SK-N-SH (cell line): ENCODE data around the gene CLASP1. TPM values are rescaled to one million over a fixed set of nuclear protein-coding genes. Genes with fewer than 3 reads are reported as not detected.

ENCODE experiments used
- CTCF ChIA-PET: fragments of 300-600, 350-600 bp; formaldehyde crosslinking; extraction: SDS; loops from one replicate; lab custom pipeline; 2021; lab: Yijun Ruan, JAX
- POLR2A ChIA-PET: fragments of 350-600 bp; sonication (Branson Sonifier 250); formaldehyde crosslinking; extraction: SDS; loops from one replicate; lab custom pipeline; 2020; ENCODE audit warnings: antibody characterized with exemption, inconsistent platforms; lab: Yijun Ruan, JAX
- DNase-seq: peaks from one replicate; pipeline ENCODE4 v3.0.0; 2012
- H2AFZ ChIP-seq: fragments of 200-600 bp; sonication (generic); 2 replicates; pipeline ENCODE4 v1.8.1; 2016; ENCODE audit warnings: antibody characterized with exemption, mild to moderate bottlenecking, low read depth
- H3F3A ChIP-seq: fragments of 200-600 bp; sonication (generic); replicated peaks from 2 replicates; pipeline ENCODE3; 2016; ENCODE audit warnings: antibody characterized with exemption, mild to moderate bottlenecking; ENCODE audit not compliant: insufficient read depth
- H3K27ac ChIP-seq, 2 experiments: fragments of 200-500 bp in 1 of 2; fragments of 200-600 bp in 1 of 2; sonication (Bioruptor generic) in 1 of 2; sonication (generic), shearing (Covaris generic) in 1 of 2; 2 replicates each; pipeline versions ENCODE4 v1.5.1 to v1.6.1; 2014 to 2016; ENCODE audit warnings: low read depth in 2 of 2, inconsistent platforms in 1 of 2, low read length in 1 of 2, mild to moderate bottlenecking in 1 of 2, mixed read lengths in 1 of 2
- H3K27me3 ChIP-seq: fragments of 200-600 bp; sonication (generic), shearing (Covaris generic); 2 replicates; pipeline ENCODE4 v1.6.1; 2016; ENCODE audit warnings: mixed run types; ENCODE audit not compliant: insufficient read depth
- H3K36me3 ChIP-seq, 2 experiments: fragments of 200-500 bp in 1 of 2; fragments of 200-600 bp in 1 of 2; sonication (Bioruptor generic) in 1 of 2; sonication (generic) in 1 of 2; replicated peaks in 1 of 2; 2 replicates each; pipeline versions ENCODE3 to v1.5.1; 2014 to 2016; ENCODE audit warnings: low read length in 1 of 2, mild to moderate bottlenecking in 1 of 2; ENCODE audit not compliant: insufficient read depth in 2 of 2, control insufficient read depth in 1 of 2
- H3K4me1 ChIP-seq, 2 experiments: fragments of 200-500 bp in 1 of 2; fragments of 200-600 bp in 1 of 2; sonication (Bioruptor generic) in 1 of 2; sonication (generic), shearing (Covaris generic) in 1 of 2; 2 replicates each; pipeline versions ENCODE4 v1.5.1 to v1.6.1; 2014 to 2016; ENCODE audit warnings: low read depth in 1 of 2, low read length in 1 of 2, mixed run types in 1 of 2; ENCODE audit not compliant: insufficient read depth in 2 of 2, control insufficient read depth in 1 of 2
- H3K4me2 ChIP-seq: fragments of 200-600 bp; sonication (generic), shearing (Covaris generic); 2 replicates; pipeline ENCODE4 v1.6.1; 2017; ENCODE audit warnings: mixed run types
- H3K4me3 ChIP-seq, 2 experiments: fragments of 200-500 bp in 1 of 2; fragments of 200-600 bp in 1 of 2; sonication (Bioruptor generic) in 1 of 2; sonication (generic), shearing (Covaris generic) in 1 of 2; 2 replicates each; pipeline versions ENCODE4 v1.5.1 to v1.8.1; 2014 to 2016; ENCODE audit warnings: low read depth in 2 of 2, inconsistent platforms in 1 of 2, low read length in 1 of 2, mild to moderate bottlenecking in 1 of 2, mixed read lengths in 1 of 2, moderate library complexity in 1 of 2
- H3K79me2 ChIP-seq: fragments of 200-600 bp; sonication (generic); 2 replicates; pipeline ENCODE4 v1.8.1; 2017; ENCODE audit warnings: mild to moderate bottlenecking; ENCODE audit not compliant: insufficient read depth
- H3K9ac ChIP-seq: fragments of 200-600 bp; sonication (generic); 2 replicates; pipeline ENCODE4 v1.6.1; 2017; ENCODE audit warnings: mixed run types
- H3K9me2 ChIP-seq: fragments of 200-600 bp; sonication (generic); 2 replicates; pipeline ENCODE4 v1.6.1; 2017; ENCODE audit warnings: mixed run types
- H3K9me3 ChIP-seq: fragments of 200-600 bp; sonication (generic); 2 replicates; pipeline ENCODE4 v1.6.1; 2017; ENCODE audit warnings: mixed run types, mild to moderate bottlenecking, moderate library complexity
- H4K20me1 ChIP-seq: fragments of 200-600 bp; sonication (generic); 2 replicates; pipeline ENCODE4 v1.6.1; 2017; ENCODE audit warnings: mild to moderate bottlenecking, mixed run types; ENCODE audit not compliant: insufficient read depth
- EP300 ChIP-seq, 2 experiments: IDR thresholded peaks; 2 replicates each; pipeline versions ENCODE4 v1.4.0 to v1.6.1; 2012; ENCODE audit warnings: borderline replicate concordance in 1 of 2, low read depth in 1 of 2, low read length in 1 of 2
- FOXJ3 ChIP-seq: sonication (generic); formaldehyde crosslinking; IDR thresholded peaks from 2 replicates; pipeline ENCODE4 v1.5.1; 2020; ENCODE audit warnings: mild to moderate bottlenecking, missing genetic modification reagents
- GABPA ChIP-seq: IDR thresholded peaks from 2 replicates; pipeline ENCODE4 v1.4.0; 2012; ENCODE audit warnings: low read depth, mild to moderate bottlenecking
- JUND ChIP-seq: IDR thresholded peaks from 2 replicates; pipeline ENCODE4 v1.4.0; 2012
- MAX ChIP-seq: IDR thresholded peaks from 2 replicates; pipeline ENCODE4 v1.4.0; 2012; ENCODE audit warnings: low read depth
- NFIC ChIP-seq: IDR thresholded peaks from 2 replicates; pipeline ENCODE4 v1.4.0; 2012; ENCODE audit warnings: borderline replicate concordance
- NRF1 ChIP-seq: IDR thresholded peaks from 2 replicates; pipeline ENCODE4 v1.6.1; 2012; ENCODE audit warnings: low read depth, mild to moderate bottlenecking, low read length
- REST ChIP-seq: IDR thresholded peaks from 2 replicates; pipeline ENCODE4 v1.6.1; 2012; ENCODE audit warnings: mild to moderate bottlenecking, low read depth, low read length, moderate library complexity
- SMC3 ChIP-seq: IDR thresholded peaks from 2 replicates; pipeline ENCODE4 v1.6.1; 2012; ENCODE audit warnings: low read depth, low read length, improper control_type of control experiment
- TAF1 ChIP-seq: IDR thresholded peaks from 2 replicates; pipeline ENCODE4 v1.6.1; 2012; ENCODE audit warnings: low read depth, mild to moderate bottlenecking, low read length, moderate library complexity, borderline replicate concordance
- ZBTB33 ChIP-seq: IDR thresholded peaks from 2 replicates; pipeline ENCODE4 v1.4.0; 2012; ENCODE audit warnings: low read depth, borderline replicate concordance
- WGBS: methylation state at CpG from one replicate; pipeline ENCODE4 v1.1.6; 2017; ENCODE audit warnings: low lambda C conversion rate; 5-methylcytosine and 5-hydroxymethylcytosine counted together
- polyA plus RNA-seq, 3 experiments: library from polyadenylated mRNA; depleted of rRNA; stranded (reverse); fragments of >200 nt; gene quantifications; 2 replicates each; pipeline ENCODE4 v1.2.3, GENCODE V29; 2012

The CLASP1 gene
- polyA plus RNA-seq, 1 of the 3 experiments (the other 2 are of a cell fraction) = 4.9 TPM

- Histone ChIP-seq H2AFZ (no peak overlapping the region), H3K36me3 (peaks cover 0 to 10% of the 10 kb centered on the region in 2 experiments), H3K79me2 (peaks cover 98% of the 10 kb centered on the region), H3K4me1 (no peaks in the 10 kb centered on the region), H3K9ac (no peak overlapping the region), H3K9me3 (no peaks in the 10 kb centered on the region), H3K27ac (no peak overlapping the region), H4K20me1 (no peaks in the 10 kb centered on the region), H3K27me3 (no peaks in the 10 kb centered on the region), H3K9me2 (no peaks in the 10 kb centered on the region), H3K4me3 (no peak overlapping the region), H3F3A (no peaks in the 10 kb centered on the region), H3K4me2 (no peak overlapping the region)
- TF ChIP-seq REST = no peak
- TF ChIP-seq MAX = no peak
- no peak for TF ChIP-seq FOXJ3 (CRISPR knock-in tag)
- TF ChIP-seq SMC3 = no peak
- no peak for TF ChIP-seq ZBTB33
- TF ChIP-seq NFIC = no peak
- no peak for TF ChIP-seq GABPA
- no peak for TF ChIP-seq NRF1
- TF ChIP-seq TAF1 = no peak
- no peak for TF ChIP-seq EP300 (IDR thresholded peaks at IDR 0.05; ENCODE audit: borderline replicate concordance in 1 of 2, low read depth in 1 of 2, low read length in 1 of 2)
- no peak for TF ChIP-seq JUND
- ChIA-PET POLR2A (no interaction called here), CTCF (interaction anchor here (0.8 to 1.0 kb wide), 2 partner anchors 8 to 97 kb away, joined by 3 read pairs; partner anchors contain the start of gene RNU4ATAC)
- 85% methylated on average over 4 of the region's 4 CpGs for WGBS
- DNase-seq = no peak
Measured at GRCh38 chr2:121627525-121628050, 21.7 kb downstream of the CLASP1 start.
